GM18907 (cell line): ENCODE results near the gene AVPR2.

Source experiments
- ATAC-seq: cut with Tn5 transposase; IDR thresholded peaks from one replicate; pipeline ENCODE4 v1.9.1; 2021; ENCODE audit warnings: mild to moderate bottlenecking, moderate library complexity; ENCODE audit not compliant: unreplicated experiment

Gene AVPR2

GRCh38 chrX:153870791-153871360 lies 33.6 kb upstream of the AVPR2 start:
- ATAC-seq = no peak

GRCh38 chrX:153871451-153871850 lies 33.0 kb upstream of the AVPR2 start:
- ATAC-seq = no peak

DNA sequence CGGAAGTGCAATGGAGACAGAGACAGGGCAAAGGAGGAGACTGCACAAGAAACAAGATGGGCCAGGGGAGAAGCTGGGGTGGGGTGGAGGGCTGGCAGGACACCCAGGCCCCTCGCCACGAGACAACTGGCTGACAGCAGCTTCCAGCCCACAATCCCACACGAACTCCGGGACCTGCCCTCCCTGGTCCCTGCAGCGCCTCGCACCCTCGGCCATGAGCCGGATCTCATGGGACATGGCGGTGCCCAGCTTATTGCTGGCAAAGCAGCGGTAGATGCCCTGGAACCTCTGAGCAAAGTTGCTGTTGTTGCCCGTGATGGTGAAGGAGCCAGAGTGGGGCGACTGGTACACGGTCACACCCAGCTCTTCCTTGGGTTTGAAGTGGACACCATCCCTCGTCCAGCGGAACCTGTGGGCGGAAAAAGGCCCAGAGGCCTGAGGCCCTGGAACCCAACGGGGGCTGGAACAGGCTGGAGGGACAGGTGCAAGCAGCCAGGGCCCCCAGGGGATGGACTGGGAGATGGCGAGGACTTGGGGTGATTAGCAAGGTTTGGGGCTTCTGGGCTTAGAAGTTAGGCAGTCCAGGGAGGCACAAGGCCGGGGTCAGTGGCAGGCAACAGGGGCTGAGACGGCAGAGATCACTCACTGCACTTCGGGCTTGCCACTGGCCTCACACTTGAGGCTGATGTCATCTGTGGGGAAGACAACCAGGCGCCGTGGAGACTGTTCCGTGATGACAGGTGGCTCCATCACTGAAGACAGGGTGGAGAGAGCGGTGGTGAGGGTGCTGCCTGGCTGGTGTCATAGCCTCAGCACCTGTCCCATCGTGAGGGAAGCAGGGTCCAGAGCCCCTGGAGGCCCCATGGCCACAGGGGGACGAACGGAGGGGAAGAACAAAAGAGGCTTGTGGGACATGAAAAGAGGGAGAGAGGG lies 32.3 kb upstream of the AVPR2 start:
- no peak for ATAC-seq

DNA sequence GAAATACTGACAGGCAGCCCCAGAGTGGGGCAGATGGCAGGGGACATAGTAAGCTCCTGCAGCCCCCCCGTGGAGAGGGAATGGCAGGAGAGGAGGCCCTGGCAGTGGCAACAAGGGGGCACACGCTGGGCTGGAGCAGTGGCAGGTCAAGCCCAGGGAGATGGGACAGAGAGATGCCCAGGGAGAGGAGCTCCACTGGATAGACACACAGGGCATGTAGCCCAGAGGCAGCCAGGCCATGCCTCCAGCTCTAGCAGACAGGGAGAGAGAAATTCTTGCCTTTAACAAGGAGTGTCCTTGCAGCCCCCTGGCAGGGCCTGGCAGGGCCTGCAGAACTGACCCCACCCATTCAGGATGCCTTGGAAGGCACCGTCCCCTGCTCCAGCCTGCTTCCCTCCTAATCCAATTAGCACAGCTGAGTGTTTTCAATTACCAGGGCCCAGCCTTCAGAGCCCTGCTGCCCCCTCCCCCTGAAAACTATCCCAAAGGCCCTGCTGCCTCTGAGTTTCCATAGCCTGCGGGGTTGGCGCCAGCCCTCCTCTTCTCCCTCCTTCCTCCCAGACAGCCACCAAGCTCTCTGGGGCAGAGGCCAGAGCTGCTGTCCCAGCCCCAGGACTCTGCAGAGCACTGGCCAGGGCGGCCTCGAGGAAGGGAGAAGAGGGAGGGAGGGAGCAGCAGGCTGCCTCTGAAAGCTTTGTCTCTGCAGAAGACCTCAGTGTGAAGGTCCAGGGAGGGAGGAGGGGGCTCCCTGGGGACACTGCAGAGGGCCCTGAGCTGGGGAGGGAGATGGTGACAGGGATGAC lies 31.0 kb upstream of the AVPR2 start:
- ATAC-seq = no peak

DNA sequence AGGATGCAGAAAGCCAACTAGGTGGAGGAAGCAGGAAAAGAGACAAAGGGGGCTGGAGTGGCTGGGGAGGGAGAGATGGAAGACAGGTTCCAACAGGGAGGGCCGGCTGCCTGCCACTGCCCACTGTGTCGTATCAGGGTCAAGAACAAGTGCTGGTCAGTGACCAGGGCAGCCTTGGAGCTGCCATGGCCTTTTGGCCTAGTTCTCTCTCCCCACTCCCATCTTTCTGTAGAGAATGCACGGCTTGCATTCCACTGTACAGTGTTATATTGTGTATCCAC lies 30.4 kb upstream of the AVPR2 start:
- no peak for ATAC-seq

DNA sequence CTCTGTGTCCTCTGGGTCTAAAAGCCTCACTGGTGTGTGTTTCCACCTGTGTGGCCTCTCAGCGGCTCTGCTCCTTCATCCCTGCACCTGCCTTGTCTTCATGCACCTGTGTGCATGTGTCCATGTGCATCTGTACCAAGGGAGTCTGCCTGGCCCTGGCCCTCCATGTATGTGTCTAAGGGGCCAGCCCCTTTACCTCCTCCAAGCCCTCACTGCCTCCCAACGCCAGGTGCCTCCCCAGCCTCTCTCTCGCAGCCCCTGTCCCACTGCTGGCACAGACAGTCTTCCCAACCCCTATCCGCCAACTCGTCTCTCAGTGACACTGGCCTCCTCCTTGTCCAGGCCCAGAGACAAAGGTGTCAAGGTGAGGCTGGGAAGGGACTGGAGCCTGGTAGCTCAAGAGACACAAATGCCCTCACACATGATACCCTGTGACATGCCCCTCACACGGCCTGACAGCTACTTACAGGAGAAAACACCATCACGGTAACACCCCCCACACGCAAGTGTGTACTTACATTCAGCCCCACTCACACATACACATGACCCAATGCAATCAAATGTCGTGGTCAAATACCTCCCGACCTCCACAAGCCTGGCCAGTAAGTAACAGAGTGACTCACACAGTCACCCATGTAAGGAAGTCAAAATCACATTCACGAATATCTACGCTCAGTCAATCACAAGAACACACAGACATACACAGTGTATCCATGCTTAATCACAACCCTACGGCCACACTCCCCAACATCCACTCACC lies 29.9 kb upstream of the AVPR2 start:
- no peak for ATAC-seq

GRCh38 chrX:153875391-153876111 lies 28.9 kb upstream of the AVPR2 start:
- ATAC-seq = no peak

GRCh38 chrX:153876112-153876491 lies 28.4 kb upstream of the AVPR2 start:
- no peak for ATAC-seq

GRCh38 chrX:153877571-153878261 lies 26.8 kb upstream of the AVPR2 start:
- ATAC-seq = no peak

GRCh38 chrX:153878345-153878744 lies 26.1 kb upstream of the AVPR2 start:
- ATAC-seq = no peak

- ATAC-seq = no peak
Observed at GRCh38 chrX:153878969-153879653, 25.4 kb upstream of the AVPR2 start.

- ATAC-seq = no peak
Observed at GRCh38 chrX:153879741-153880439, 24.6 kb upstream of the AVPR2 start.

DNA sequence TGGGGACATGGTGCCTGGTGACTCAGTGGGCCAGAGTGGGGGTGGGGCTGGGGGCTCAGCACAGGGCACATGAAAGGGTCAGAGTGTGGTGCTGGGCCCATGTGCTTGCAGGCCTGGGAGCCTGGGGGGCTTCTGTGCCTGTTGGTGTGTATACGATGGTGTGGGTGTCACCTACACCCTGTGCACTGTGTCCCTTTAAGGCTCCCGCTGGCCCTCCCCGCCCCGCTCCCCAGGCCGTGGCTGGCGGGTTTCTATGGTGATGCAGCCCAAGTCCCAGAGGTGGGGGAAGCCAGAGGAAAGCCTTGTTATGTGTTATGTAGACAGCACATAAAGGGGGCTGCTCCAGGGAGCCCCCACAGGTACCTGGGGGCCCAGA lies 24.0 kb upstream of the AVPR2 start:
- no peak for ATAC-seq

DNA sequence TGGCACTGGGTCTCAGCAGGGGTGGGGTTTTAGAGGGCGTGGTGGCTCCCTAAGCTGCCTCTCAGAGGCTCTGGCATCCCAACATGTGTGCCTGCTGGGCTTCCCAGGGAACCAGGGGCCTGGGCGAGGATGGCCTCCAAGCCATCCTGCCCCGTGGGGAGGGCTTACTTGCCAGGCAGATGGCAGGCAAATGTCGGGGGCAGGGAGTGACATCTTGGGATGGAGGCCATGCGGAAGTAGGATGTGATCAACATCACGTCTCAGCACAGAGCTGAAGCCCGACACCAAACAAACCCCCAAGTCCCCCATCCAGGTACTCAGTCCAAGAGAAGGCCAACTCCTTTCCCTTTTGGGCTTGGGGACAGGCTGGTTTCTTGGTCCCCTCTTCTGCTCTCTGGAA lies 23.2 kb upstream of the AVPR2 start:
- no peak for ATAC-seq

DNA sequence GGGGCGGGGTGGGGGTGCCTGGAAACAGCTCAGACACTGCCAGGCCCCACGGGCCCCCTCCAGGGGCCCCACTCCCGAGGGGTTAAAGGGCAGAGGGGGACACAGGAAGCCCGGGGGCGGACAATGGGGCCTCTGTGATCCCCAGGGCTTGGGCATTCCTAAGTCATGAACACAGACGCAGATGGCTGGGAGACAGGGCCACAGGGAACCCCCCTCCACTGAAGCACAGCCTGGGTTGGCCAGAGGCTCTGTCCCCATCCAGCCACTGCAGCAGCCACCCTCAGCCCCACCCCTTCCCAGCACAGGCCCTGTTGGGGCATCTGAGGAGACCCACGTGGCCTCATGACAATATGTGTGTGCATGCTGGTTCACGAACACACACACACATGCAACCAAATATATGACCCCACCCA lies 22.4 kb upstream of the AVPR2 start:
- no peak for ATAC-seq

DNA sequence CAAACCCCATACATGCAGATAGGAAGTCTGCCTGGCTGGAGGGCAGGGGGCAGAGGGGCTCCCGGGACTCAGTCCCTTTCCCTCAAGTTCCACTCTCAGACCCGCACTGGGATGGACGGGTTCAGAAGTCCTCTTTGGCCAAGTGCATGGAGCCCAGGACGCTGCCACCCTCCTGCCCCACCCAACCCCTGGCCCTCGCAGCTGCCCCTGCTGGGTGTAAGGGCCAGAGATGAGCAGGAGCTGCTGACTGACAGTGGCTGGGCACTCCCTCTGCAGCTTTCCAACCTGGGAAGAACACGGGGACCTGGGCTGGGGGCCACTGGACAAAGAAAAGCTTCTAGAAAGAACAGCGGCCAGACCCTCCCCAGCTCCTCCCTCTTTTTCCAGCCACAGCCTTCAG lies 21.9 kb upstream of the AVPR2 start:
- ATAC-seq = no peak

DNA sequence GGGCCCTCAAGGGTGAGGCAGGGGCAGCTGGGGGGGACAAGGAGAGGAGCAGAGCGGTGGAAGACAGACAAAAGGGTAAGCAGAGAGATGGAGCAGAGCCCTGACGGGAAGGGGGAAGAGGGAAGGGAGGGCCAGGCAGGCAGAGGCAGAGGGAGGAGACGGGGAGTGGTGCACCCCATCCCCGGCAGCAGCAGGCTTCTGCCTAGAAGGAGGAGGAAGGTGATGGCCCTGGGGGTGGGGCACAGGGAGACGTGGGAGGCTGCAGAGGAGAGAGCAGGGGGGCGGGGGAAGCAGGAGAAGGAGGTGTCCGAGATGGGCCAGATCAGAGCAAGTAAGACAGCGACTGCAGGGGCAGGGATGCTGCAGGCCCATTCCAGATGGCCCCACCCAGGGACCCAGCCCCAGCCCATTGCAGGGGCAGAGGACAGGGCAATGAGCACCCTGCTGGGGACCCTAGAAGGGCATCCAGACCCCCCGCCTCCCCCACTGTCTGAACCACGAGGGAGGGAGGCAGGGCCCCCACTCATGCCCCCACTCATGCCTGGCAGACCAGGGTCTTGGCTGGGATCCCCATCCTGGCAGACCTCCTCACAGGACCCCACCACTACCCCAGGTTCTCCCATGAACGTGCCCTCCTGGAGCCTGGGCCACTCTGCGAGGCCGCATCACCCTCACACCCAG lies 21.2 kb upstream of the AVPR2 start:
- no peak for ATAC-seq

DNA sequence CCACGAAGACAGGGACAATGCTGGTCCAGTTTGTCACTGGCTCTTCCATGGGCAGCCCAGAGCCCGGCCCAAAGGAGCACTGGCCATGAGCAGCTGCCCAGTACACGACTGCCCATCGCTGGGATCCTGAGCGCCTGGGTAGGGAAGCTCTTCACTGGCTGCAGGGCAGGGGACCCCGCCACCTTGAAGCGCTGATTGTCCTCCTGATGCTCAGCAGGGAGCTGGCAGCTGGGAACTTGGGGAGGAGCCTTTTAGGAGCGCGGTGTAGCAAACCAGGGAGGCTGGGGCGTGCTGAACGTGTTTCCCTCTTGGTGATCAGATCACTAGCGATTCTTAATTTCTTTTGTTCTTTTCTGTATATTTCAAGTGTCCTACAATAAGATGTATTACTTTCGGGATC lies 20.3 kb upstream of the AVPR2 start:
- no peak for ATAC-seq
